IMR-90 (cell line): ENCODE results near the gene LAMA2. TPM values are rescaled to one million over a fixed set of nuclear protein-coding genes. Genes with fewer than 3 reads are reported as not detected.
A peak's percentile ranks its signal among the peaks of the same experiment; 100 is the strongest.

Experiments used
- ATAC-seq: fragments of 200-7000 bp; cut with Tn5 transposase; 2 replicates; pipeline ENCODE4 v1.9.1; 2020; ENCODE audit warnings: low read depth, mild to moderate bottlenecking, moderate library complexity
- BruUV-seq: library from RNA; stranded (reverse); fragments of 400-500 nt; replicated peaks from 2 replicates; lab custom pipeline; 2021; lab: Mats Ljungman, UMichigan
- CTCF ChIA-PET: fragments of 300-600 bp; formaldehyde crosslinking; extraction: SDS; loops from one replicate; lab custom pipeline; 2021; ENCODE audit warnings: antibody characterized with exemption; lab: Yijun Ruan, JAX
- POLR2A ChIA-PET: fragments of 300-600 bp; sonication (Branson Sonifier 250); formaldehyde crosslinking; loops from one replicate; lab custom pipeline; 2022; ENCODE audit warnings: antibody characterized with exemption; ENCODE audit not compliant: unreplicated experiment; lab: Charles Lee
- DNase-seq: peaks from one replicate; pipeline ENCODE4 v3.0.0; 2013
- H2AFZ ChIP-seq: replicated peaks from 2 replicates; pipeline ENCODE3; 2013; ENCODE audit warnings: low read length, mild to moderate bottlenecking; ENCODE audit not compliant: poor library complexity
- H2AK5ac ChIP-seq: 2 replicates; pipeline ENCODE4 v1.6.1; 2013; ENCODE audit warnings: low read depth, low read length, inconsistent platforms
- H2AK9ac ChIP-seq: replicated peaks from 2 replicates; pipeline ENCODE3; 2013; ENCODE audit warnings: mild to moderate bottlenecking, low read depth, low read length, moderate library complexity; ENCODE audit not compliant: poor library complexity
- H2BK120ac ChIP-seq: 2 replicates; pipeline ENCODE4 v1.6.1; 2013; ENCODE audit warnings: low read depth, low read length, inconsistent platforms
- H2BK15ac ChIP-seq: 3 replicates; pipeline ENCODE4 v1.6.1; 2013; ENCODE audit warnings: low read depth, low read length, inconsistent platforms
- H2BK20ac ChIP-seq: 2 replicates; pipeline ENCODE4 v1.6.1; 2013; ENCODE audit warnings: low read depth, mild to moderate bottlenecking, inconsistent platforms, low read length, moderate library complexity
- H2BK5ac ChIP-seq: 2 replicates; pipeline ENCODE4 v1.6.1; 2013; ENCODE audit warnings: mild to moderate bottlenecking, low read depth, low read length, inconsistent platforms; ENCODE audit not compliant: poor library complexity, severe bottlenecking
- H3K14ac ChIP-seq: replicated peaks from 2 replicates; pipeline ENCODE4 v1.6.1; 2013; ENCODE audit warnings: low read depth, low read length, inconsistent platforms
- H3K18ac ChIP-seq: 2 replicates; pipeline ENCODE4 v1.6.1; 2013; ENCODE audit warnings: low read depth, low read length, control low read depth
- H3K23ac ChIP-seq: 2 replicates; pipeline ENCODE4 v1.6.1; 2013; ENCODE audit warnings: low read depth, low read length, inconsistent platforms
- H3K27ac ChIP-seq: 2 replicates; pipeline ENCODE4 v1.5.1; 2013; ENCODE audit warnings: mild to moderate bottlenecking, control low read depth, low read length; ENCODE audit not compliant: insufficient read depth
- H3K27me3 ChIP-seq: 2 replicates; pipeline ENCODE4 v1.6.1; 2013; ENCODE audit warnings: low read length; ENCODE audit not compliant: control insufficient read depth, insufficient read depth
- H3K36me3 ChIP-seq: 2 replicates; pipeline ENCODE4 v1.6.1; 2013; ENCODE audit warnings: low read length, mixed read lengths; ENCODE audit not compliant: control insufficient read depth, insufficient read depth
- H3K4ac ChIP-seq: 2 replicates; pipeline ENCODE4 v1.6.1; 2013; ENCODE audit warnings: low read depth, low read length, inconsistent platforms
- H3K4me1 ChIP-seq: 2 replicates; pipeline ENCODE4 v1.6.1; 2013; ENCODE audit warnings: low read length, mixed read lengths; ENCODE audit not compliant: control insufficient read depth, insufficient read depth
- H3K4me2 ChIP-seq: 2 replicates; pipeline ENCODE4 v1.6.1; 2013; ENCODE audit warnings: low read depth, mild to moderate bottlenecking, control low read depth, low read length, moderate library complexity
- H3K4me3 ChIP-seq: 2 replicates; pipeline ENCODE4 v1.5.1; 2013; ENCODE audit warnings: low read depth, mild to moderate bottlenecking, control low read depth, low read length, moderate library complexity; ENCODE audit not compliant: insufficient read depth
- H3K56ac ChIP-seq: 2 replicates; pipeline ENCODE4 v1.6.1; 2013; ENCODE audit warnings: low read length, inconsistent platforms; ENCODE audit not compliant: insufficient read depth; ENCODE audit errors: extremely low read depth
- H3K79me1 ChIP-seq, 2 experiments: 2 replicates each; pipeline ENCODE4 v1.6.1; 2013; ENCODE audit warnings: low read length in 2 of 2, inconsistent platforms in 1 of 2, low read depth in 1 of 2
- H3K9ac ChIP-seq: 2 replicates; pipeline ENCODE4 v1.6.1; 2013; ENCODE audit warnings: low read depth, low read length, control low read depth
- H3K9me1 ChIP-seq: 2 replicates; pipeline ENCODE4 v1.6.1; 2013; ENCODE audit warnings: low read length, inconsistent platforms; ENCODE audit not compliant: insufficient read depth
- H3K9me3 ChIP-seq: 2 replicates; pipeline ENCODE4 v1.6.1; 2013; ENCODE audit warnings: low read length; ENCODE audit not compliant: control insufficient read depth, insufficient read depth
- H4K20me1 ChIP-seq: 2 replicates; pipeline ENCODE4 v1.6.1; 2013; ENCODE audit warnings: low read length, inconsistent platforms; ENCODE audit not compliant: insufficient read depth
- H4K5ac ChIP-seq: 2 replicates; pipeline ENCODE4 v1.6.1; 2013; ENCODE audit warnings: mild to moderate bottlenecking, low read depth, low read length, control low read depth
- H4K8ac ChIP-seq, 2 experiments: 2 replicates each; pipeline ENCODE4 v1.6.1; 2013; ENCODE audit warnings: low read depth in 2 of 2, low read length in 2 of 2, control low read depth in 1 of 2, inconsistent platforms in 1 of 2
- H4K91ac ChIP-seq: 2 replicates; pipeline ENCODE4 v1.6.1; 2013; ENCODE audit warnings: low read depth, low read length, inconsistent platforms; ENCODE audit not compliant: insufficient read depth
- CEBPB ChIP-seq: IDR thresholded peaks from 2 replicates; pipeline ENCODE4 v1.6.1; 2012; ENCODE audit warnings: low read depth, low read length, improper control_type of control experiment
- RCOR1 ChIP-seq: IDR thresholded peaks from 2 replicates; pipeline ENCODE4 v1.6.1; 2012; ENCODE audit warnings: mild to moderate bottlenecking, low read length, improper control_type of control experiment; ENCODE audit not compliant: insufficient replicate concordance
- WGBS, 2 experiments: methylation state at CpG; one replicate each; pipeline versions ENCODE4 v1.1.5 to v1.1.7; 2013; ENCODE audit warnings: missing lambda C conversion rate in 2 of 2; ENCODE audit not compliant: insufficient read length in 1 of 2; ENCODE audit errors: extremely low coverage in 2 of 2; 5-methylcytosine and 5-hydroxymethylcytosine counted together
- dilution Hi-C: fragments of 300-500 bp; cut with HindIII; formaldehyde crosslinking; loops from one replicate; pipeline ENCODE4 v1.14.3; 2018; ENCODE audit warnings: low sequenced_read_pairs; ENCODE audit not compliant: unreplicated experiment
- in situ Hi-C: fragments of 300-500 bp; cut with MboI; formaldehyde crosslinking; loops from 3 replicates; pipeline ENCODE4 v1.14.3; 2019; ENCODE audit warnings: low sequenced_read_pairs, inconsistent platforms, mixed read lengths
- intact Hi-C: fragments of 100-400 bp; cut with micrococcal nuclease; formaldehyde crosslinking; loops from 2 replicates; pipeline ENCODE4 v1.10.0; 2022
- polyA plus RNA-seq, 3 experiments: library from polyadenylated mRNA; depleted of rRNA; stranded (reverse); fragments of >200 nt; gene quantifications; 2 replicates each; pipeline ENCODE4 v1.2.3, GENCODE V29; 2012; ENCODE audit warnings: low replicate concordance in 1 of 3
- total RNA-seq: library from RNA; depleted of rRNA; stranded (reverse); fragments of >200 nt; gene quantifications from 2 replicates; pipeline ENCODE4 v1.2.3, GENCODE V29; 2012

Gene LAMA2
- total and polyA plus RNA-seq, 2 of the 4 experiments (the other 2 are of a cell fraction): 9.9 to 13.3 TPM

GRCh38 chr6:129104131-129104530 lies 221.2 kb downstream of the LAMA2 start:
- intact Hi-C loops: no loop called here

More at GRCh38 chr6:129104131-129104530, 221.2 kb downstream of the LAMA2 start:
- dilution Hi-C loops: no loop called here
- 0 out of 2 replicates have a peak overlapping the region, but pooled peaks have one; percentile 13 for H3K27ac ChIP-seq
- H3K4me1 ChIP-seq: peaks cover 5% of the 10 kb centered on the region; the same call in 1 of the 2 replicates
- H3K9me1 ChIP-seq: peaks cover 5% of the 10 kb centered on the region
- no peak overlapping the region for H4K91ac ChIP-seq
- H3K18ac ChIP-seq: peak overlapping the region; percentile 74; the same call in 1 of the 2 replicates
- no peaks in the 10 kb centered on the region for H3K9me3 ChIP-seq
- no peak overlapping the region; the same call in 1 of the 2 replicates for H3K56ac ChIP-seq
- peak overlapping the region in 1 of 2 experiments; percentile 35; a peak in 1 of 4 replicates for H4K8ac ChIP-seq
- no peak overlapping the region for H2AFZ ChIP-seq
- no peak overlapping the region for H3K4me2 ChIP-seq
- no peak overlapping the region for H2AK9ac ChIP-seq
- no peak overlapping the region; the same call in 2 of the 3 replicates for H2BK15ac ChIP-seq
- H3K27me3 ChIP-seq: no peaks in the 10 kb centered on the region
- H3K36me3 ChIP-seq: no peaks in the 10 kb centered on the region
- no TSS peak for BruUV-seq
- H4K20me1 ChIP-seq: no peaks in the 10 kb centered on the region
- H3K4ac ChIP-seq: 0 out of 2 replicates have a peak overlapping the region, but pooled peaks have one; percentile 43
- TF ChIP-seq CEBPB: peak; percentile 44; the same call in 1 of the 2 replicates
- TF ChIP-seq RCOR1: no peak
- no peak overlapping the region for H3K23ac ChIP-seq
- no CpG with 5 or more reads among the region's 1 CpG for WGBS, 2 experiments
- DNase-seq: peak; percentile 71
- CTCF ChIA-PET: no interaction called here
- H4K5ac ChIP-seq: no peak overlapping the region
- ATAC-seq: peak; percentile 73
- H2BK120ac ChIP-seq: peak overlapping the region; percentile 73; the same call in 1 of the 2 replicates
- H3K79me1 ChIP-seq: no peaks in the 10 kb centered on the region
- POLR2A ChIA-PET: no interaction called here
- H2BK20ac ChIP-seq: peak overlapping the region; percentile 59; the same call in 1 of the 2 replicates
- no peak overlapping the region for H3K14ac ChIP-seq
- in situ Hi-C loops: no loop called here
- H3K4me3 ChIP-seq: no peak overlapping the region
- H2AK5ac ChIP-seq: 0 out of 2 replicates have a peak overlapping the region, but pooled peaks have one; percentile 69
- no peak overlapping the region for H3K9ac ChIP-seq
- H2BK5ac ChIP-seq: peak overlapping the region; percentile 57
